GM18526 (cell line): Measurements from ENCODE around the gene DCAF8.

Source experiments
- POLR2A ChIP-seq: IDR thresholded peaks from 3 replicates; pipeline ENCODE4 v1.6.1; 2011; ENCODE audit not compliant: insufficient read length; ENCODE audit errors: extremely low read depth

The DCAF8 gene

DNA sequence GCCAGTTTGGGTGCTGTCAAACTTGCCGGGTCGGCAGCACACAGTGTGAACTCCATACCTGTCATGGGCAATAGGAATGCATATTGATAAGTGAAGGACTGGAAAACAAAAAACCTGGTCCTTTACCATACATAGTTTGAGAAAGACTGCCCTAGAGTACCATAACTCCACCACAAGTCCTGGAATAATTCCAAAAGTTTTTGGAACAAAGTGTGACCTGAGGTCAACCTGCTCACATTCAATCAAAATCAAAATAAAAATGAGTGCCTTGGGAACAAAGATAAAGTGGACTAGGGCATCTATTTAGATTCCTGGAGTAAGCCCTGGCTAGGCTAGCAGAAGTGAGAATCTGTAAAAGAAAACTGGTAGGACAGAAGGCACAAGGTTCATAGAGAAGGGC is 15.0 kb upstream of the DCAF8 start:
- no peak for TF ChIP-seq POLR2A

DNA sequence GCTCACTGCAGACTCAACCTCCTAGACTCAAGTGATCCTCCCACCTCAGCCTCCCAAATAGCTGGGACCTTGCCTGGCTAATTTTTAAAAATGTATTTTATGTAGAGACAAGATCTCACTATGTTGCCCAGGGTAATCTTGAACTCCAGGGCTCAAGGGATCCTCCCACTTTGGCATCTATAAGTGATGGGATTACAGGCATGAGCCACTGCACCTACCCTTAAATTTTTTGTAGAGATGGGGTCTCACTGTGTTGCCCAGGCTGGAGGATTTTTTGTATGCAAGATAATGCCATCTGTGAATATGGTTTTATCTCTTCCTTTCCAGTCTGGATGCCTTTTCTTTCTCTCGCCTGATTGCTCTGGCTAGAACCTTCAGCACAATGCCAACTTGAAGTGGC is 8.7 kb upstream of the DCAF8 start:
- no peak for TF ChIP-seq POLR2A

DNA sequence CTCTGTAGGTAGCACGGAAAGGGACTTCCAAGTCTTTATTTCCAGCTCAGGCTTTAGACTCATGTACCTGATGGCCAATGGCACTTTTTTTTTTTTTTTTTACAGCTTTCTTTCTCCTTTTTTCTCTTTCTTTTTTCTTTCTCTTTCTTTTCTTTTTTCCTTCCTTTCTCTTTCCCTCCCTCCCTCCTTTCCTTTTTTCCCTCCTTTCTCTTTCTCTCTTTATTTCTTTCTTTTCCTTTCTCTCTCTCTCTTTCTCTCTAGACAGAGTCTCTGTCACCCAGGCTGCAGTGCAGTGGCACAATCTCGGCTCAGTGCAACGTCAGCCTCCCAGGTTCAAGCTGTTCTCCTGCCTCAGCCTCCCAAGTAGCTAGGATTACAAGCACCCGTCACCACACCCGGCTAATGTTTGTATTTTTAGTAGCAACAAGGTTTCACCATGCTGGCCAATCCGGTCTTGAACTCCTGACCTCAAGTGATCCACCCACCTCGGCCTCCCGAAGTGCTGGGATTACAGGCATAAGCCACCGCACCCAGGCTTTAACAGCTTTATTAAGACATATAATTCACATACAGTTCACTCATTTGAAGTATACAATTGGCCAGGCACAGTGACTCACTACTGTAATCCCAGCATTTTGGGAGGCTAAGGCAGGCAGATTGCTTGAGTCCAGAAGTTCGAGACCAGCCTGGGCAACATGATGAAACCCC is 5.1 kb upstream of the DCAF8 start:
- no peak for TF ChIP-seq POLR2A

DNA sequence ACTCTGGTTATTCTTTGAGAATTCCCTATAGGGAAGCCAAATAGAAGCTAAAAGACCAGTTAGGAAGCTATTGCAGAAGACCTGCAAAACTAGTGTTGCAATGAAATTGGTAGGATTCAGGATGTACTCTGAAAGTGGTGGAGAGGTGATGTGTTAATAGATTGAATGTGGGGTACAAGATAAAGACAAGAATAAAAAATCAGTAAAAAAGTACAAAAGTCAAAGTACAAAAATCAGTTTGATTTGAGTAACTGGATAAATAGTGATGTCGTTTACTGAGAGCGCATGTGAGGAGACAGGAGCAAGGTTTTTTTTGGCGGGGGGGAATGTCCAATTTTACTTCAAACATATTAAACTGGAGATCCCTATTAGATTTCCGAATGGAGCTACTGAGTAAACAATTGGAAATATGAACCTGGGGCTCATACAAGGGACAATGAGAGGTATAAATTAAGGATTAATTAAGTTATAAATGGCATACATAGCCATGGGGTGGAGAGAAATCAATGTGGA is 2.5 kb upstream of the DCAF8 start:
- TF ChIP-seq POLR2A = no peak

DNA sequence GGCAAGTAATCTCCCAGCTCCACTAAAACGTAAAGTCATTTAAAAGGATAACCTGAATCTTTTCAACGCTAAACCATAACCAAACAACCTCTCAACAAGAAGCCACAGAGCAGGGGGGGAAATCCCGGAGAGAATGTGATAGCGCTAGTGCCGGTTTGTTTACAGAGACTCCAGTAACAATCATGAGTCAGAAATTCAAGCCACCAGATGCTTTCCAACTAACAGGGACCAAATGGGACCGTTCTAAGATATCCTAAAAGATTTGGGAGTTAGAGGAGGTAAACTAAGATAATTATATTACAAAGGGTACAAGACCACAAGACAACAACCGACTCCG is 825 bp downstream of the DCAF8 start:
- TF ChIP-seq POLR2A = no peak

DNA sequence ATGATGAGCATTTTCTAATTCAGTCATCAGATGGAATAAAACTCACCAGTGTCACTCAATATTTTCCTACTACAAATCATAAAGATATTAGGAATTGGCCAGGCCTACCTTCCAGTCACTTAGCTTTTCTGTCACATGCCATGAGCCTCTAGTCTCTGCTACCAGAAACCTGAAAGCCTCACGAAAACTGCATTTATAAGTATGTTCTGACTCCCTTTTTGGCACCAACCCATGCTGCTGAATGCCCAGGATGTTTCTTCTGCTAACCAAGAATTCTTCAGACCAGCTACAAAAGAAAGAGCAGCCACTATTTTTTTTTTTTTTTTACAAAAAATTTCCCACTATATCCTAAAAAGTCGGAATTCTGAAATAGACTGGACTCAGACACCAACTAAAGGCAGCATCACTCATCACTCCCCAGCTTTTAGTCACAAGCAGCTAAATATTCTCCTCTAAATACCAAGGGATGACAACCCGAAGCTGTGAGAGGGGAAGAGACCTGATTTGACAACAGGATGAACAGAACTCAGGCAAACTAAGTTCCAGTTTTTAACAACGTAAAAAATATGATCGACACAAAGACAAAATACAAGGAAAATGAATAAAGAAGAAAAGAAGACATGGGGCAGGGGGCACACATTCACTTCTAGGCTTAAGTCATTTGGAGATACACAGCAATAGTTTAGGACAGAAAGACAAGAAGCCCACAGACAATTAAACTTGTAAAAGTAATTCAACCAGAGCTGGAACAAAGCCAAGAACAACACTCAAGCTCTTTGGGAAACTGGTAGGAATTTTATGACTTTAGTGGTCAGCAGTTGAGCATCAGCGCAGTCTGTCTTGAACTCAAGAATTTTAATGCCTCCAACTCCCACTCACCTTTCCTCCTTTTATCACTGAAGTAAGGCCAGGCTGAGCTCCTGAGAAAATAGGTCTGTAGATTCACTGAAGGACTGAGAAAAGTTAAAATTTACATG is 1.7 kb downstream of the DCAF8 start:
- TF ChIP-seq POLR2A = no peak

DNA sequence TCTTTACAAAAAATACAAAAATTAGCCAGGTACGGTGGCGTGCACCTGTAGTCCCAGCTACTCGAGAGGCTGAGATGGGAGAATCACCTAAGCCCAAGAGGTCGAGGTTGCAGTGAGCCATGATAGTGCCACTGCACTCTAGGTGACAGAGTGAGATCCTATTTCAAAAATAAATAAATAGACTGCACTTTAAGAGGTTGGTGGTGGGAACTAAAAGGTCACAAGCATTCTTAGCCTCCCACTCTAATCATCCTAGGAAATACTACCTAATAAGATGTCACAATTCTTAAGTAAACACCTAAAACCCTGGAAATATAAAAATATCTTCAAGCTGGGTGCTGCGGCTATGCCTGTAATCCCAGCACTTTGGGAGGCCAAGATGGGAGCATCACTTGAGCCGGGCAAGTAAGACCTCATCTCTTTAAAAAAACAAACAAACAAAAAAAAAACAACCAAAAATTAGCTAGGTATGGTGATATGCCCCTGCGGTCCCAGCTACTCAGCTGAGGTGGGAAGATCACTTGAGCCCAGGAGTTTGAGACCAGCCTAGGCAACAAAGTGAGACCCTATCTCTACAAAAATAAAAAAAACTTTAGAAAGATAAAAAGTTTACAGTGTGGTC is 4.1 kb downstream of the DCAF8 start:
- no peak for TF ChIP-seq POLR2A

DNA sequence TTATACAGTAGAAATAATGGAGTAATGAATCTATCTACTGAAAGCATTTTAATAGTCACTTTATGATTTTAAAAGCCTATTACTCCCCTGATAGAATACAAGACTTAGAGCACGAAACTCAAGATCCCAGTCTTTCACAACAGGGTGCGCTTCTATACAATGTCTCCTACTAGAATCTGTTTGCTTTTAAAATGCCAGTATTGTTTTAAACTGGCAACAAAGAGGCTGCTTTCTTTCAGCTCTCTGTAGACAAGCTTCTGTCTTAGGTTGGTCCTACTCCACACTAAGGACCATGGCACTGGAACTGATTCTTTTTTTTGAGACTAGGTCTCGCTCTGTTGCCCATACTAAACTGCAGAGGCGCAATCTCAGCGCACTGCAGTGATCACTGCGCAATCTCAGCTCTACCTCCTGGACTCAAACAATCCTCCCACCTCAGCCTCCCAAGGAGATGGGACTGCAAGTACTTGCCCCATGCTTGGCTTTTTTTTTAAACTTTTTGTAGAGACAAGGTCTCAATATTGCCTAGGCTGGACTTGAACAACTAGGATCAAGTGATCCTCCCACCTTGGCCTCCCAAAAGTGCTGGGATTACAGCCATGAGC is 4.8 kb downstream of the DCAF8 start:
- TF ChIP-seq POLR2A = no peak

DNA sequence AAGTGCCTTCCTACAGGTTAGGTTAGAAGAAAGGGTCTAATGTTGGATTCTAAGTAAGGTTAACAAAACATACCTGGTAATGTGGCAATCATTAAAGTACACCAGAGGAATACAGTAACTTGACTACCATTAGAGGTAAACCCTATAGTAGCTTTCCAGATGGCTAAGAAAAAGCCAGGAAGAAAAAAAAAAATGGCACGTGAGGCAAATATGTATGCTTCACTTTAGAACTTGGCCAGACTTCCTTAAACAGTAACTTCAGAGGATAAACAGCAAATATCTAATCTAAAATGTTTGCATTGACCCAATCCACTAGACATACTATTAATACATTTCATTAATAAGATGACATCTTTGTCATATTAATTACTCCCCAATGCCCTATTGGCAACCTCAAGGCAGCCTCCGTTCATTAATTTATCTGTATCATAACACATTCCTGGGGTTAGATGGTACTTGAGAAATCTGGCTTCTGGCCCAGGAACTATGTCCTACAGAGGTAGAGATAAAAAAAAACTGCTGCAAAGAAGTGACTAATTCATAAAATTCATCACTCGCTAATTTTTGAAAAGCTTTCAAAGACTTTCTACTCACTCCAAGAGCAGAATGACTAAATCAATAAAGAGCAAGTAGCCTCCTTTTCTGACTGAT is 5.8 kb downstream of the DCAF8 start:
- TF ChIP-seq POLR2A = no peak

DNA sequence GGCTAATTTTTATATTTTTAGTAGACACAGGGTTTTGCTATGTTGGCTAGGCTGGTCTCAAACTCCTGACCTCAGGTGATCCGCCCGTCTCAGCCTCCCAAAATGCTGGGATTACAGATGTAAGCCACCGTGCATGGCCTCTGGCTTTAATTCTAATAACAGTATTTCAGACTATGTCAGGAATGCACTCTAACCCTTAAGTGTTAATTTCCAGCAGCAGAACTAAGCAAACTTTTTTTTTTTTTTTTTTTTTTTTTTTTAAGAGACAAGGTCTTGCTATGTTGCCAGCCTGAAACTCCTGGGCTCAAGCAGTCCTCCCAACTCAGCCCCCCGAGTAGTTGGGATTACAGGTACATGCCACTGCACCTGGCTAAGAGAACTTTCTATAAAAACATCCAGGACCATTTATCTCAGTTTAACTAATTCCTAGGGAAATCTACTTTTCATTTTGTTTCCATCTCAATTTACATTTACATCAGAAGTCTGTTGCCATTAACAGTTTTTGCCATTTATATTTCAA is 6.5 kb downstream of the DCAF8 start:
- TF ChIP-seq POLR2A = no peak

DNA sequence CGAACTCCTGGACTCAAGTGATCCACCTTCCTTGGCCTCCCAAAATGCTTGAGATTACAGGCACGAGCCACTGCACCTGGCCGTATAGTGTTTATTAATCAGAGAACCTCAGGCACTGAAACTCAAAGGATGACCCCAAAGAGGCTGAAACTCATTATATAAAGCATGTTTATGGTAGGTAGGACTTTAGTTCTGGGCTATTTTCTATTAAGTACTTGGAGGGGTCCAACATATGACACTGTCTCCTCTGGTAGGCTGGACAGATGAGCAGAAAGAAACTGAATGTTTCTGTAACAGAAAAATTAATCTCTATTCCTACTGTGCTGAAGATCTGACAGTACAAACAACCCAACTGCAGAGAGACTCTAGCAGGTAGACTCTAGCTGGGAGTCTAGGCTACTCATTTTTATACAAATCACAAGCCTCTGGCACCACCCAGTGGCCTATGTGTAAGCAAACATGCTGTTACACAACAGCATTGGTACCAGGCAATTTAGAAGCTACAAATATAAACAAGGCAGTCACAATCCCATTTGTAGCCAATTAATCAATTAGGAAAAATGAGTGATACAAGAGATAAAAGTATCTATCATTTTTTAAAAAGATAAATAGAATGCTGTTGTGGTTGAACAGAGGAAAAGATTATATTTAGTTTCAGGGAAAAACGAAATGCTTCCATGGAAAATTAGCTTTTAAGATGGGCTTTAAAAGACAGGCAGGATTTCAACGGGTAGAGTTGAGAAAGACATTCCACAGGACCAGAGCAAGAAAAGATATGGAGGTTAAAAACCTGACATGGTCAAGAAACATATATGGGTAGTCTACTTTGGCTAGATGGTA is 10.4 kb downstream of the DCAF8 start:
- no peak for TF ChIP-seq POLR2A

DNA sequence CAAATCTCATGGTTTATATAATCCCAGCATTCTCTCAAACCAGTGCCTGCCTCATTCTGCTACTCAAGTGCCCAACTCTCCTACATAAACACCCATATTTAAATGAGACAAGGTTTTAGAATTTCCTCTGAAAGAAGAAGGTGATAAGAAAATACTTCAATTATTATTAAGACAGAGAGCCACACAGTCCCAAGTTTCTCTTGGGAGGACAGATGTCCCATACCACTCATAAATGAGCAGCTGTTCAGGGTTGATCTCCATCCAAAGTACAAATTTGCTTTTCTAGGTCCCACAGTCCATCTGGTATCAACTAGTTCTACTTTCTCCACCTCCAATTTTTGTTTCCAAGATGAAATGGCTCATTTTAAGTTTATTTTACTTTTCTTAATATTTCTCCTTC is 11.3 kb downstream of the DCAF8 start:
- TF ChIP-seq POLR2A = no peak

DNA sequence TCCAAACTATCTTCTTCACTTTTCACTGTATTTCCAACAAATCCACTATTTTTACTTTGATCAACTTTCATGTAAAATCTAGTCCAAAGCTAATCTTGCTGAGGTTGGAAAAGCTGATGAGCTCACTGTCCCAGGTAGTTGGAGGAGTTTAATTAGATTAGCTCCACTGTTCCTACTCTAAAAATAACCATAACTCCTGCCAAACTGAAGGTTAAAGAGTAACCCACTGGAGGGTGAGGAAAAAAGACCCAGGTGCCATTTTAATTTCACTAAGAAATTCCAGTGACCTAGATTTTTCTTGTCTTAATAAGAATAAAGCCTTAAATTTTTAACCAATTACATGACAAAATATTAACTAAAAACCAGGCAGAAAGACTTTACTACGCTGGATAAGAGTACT is 15.3 kb downstream of the DCAF8 start:
- no peak for TF ChIP-seq POLR2A

DNA sequence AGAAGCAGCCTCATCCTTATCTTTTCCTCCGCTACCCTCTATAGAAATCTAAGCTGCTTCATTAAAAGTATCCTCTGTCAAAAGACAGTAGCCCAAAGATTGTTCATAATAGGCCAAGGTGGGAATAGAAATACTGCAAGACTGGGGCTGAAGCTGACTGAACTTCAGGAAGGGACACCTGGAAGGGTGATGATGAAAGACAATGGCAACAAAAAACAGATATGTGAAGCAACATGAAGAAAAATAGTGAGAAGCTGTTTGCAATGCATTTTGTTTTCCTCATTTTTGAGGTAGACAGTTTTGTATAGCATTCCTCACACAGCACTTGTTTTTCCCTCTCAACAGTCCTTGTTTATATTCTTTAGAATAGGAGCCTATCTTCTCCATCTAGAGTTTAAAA is 16.9 kb downstream of the DCAF8 start:
- TF ChIP-seq POLR2A = no peak

DNA sequence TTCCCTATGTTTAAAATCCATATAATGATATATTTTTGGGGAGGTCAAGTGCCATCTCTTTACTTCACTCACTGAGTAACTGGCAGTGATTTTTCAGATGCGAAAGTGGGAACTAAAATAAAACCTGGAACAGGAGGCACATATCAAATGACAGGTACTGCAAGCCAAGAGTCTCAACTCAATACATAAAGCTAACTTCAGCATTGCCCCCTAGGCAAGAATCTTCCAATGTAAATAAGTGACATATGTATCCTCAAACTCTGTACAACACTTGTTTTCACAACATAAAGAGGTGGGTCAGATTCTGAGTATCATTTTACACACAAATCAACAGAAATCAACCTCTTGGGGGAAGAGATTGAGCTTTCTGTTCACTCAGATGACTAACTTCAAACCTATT is 18.1 kb downstream of the DCAF8 start:
- TF ChIP-seq POLR2A = no peak
